Measurements from ENCODE around the gene NAV2.
"Not testable (repeated sequence)": the region's sequence is repeated elsewhere in the genome, so short reads cannot be mapped to it uniquely, and the experiment has no call there.

The NAV2 gene

GRCh38 chr11:19907008-19907579, 194.5 kb downstream of the NAV2 start:
- no peak for DNase-seq

GRCh38 chr11:19907839-19908238, 195.2 kb downstream of the NAV2 start:
- no peak for DNase-seq

DNA sequence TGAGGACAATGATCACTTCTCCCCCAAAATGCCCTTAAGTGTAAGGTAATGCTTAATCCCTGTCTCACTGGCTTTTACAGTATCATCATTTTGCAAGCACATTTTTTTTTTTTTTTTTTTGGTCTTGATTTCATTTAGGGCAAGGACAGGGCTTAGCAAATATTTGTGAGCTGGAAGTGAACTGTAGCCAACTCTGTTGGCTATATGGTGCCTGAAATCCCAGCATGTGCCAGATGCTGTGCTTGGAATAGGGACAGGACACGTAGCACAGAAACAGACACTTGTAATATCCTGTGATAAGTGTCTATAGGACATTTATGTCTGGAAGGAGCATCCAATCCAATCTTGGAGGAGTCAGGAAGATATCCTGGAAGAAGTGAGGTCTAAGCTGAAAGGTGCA, 198.3 kb downstream of the NAV2 start:
- DNase-seq, result no peak

DNA sequence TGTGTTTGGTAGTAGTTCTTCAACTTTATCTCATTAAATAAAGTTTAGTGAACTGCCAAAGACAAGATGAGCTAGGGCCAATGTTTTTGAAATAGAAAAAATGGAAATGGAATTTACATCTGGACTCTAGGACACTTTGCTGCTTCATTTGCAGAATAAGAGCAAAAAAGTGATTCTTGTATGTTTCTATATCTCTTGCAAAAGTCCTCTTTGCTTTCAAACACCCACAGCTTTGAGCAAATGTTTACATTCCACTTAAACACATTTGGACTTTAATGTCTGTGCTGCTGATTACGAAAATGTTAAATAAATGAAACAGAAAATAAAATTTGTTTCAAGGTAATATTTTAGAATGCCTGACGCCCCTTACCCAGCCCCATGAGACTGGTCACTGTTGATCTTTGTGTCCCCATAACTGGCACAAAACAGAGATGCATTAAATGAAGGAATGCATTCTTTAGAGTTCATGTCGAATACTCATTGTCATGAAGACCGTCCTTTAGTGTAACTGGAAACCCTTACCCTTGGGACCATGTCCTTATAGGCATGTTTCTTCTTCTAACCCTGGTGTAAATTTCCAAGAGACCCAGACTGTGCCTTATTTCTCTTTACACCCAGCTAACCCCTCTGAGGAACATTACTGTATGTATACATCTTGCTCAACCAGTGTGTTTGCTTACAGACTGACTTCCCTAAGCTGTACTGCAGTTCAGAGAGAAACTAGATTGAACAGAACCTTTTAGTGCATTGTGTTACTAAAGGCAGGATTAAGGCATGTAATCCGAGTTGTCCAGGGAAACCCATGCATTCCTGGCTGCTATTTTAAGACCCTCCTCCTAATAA, 199.7 kb downstream of the NAV2 start:
- no peak for DNase-seq

DNA sequence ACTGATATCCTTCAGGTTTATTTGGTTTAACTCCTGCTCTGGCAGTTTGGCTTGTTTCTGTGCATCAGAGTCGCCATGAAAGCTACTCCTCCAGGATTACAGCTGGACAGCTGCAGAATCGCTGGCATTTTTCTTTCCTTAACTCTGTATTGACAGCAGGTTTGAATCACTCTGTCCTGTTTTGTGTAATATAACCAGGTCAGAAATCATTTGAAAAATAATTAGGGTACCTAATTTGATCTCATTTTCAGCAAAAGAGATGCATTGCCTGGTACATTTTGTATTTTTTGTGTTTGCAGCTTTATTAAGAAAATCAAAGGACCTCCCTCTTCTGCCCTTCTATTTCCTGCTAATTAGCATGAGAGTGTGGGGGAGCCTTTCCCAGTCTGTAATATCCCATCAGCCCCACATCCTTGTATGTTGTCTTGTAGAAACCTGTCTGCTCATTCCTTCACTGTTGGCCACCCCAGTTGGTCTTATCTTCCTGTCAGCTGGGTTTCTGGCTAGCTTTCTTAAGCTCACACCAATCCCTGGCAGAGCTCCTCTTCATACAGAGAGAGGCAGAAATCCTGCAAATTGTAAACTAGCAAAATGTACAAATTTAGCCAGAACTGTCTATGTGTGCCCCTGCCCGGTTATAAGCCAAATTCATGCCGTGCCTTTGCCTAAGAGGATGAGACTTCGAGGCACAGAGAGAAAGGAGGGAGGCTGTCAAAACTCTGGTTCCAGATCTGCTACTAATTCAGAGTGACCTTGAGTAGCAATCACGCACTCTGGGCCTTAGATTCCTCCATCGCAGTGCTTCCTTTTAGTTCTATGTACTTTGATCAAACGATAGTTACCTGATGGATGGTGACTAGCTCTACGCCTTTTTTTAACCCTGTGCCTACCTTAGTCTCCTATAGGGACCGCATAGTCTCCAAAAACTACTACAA, 200.6 kb downstream of the NAV2 start:
- DNase-seq, result no peak

DNA sequence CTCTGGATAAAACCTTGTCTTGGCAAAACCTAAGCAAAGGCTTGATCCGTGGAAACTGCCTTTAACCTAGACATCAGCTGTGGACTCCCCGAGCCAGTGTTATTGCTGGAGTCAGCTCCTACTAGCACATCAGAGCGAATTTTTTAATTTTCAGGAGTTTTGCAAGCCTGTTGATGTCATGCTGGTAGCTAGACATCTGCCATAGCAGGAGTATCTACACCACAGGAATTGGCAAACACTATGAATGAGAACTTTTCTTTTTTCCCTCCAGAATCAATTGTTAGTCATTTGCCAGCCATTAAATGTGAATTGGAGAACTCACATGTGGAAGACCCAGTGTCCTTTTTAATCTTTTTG, 201.2 kb downstream of the NAV2 start:
- DNase-seq, result no peak

DNA sequence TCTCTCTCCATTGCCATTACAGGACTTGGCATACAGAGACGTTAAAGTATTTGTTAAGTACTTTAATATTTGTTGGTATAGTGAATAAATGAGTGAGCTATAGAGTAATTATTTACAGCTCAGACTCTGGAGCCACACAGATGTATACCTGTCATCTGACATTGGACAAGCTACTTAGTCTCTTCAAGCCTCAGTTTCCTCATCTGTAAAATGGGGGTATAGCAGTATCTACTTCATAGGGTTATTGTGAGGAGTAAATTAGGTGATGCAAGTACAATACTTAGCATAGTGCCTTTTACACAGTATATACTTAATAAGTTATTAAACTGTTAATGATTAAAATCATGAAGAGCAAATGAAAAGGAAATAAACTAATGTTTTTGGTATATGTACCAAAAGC, 203.2 kb downstream of the NAV2 start:
- no peak for DNase-seq

- no peak for DNase-seq
Measured at GRCh38 chr11:19917069-19917468, 204.4 kb downstream of the NAV2 start.

GRCh38 chr11:19918302-19919049, 205.8 kb downstream of the NAV2 start:
- DNase-seq, result no peak

- DNase-seq, result no peak
Measured at GRCh38 chr11:19919050-19919561, 206.5 kb downstream of the NAV2 start.

DNA sequence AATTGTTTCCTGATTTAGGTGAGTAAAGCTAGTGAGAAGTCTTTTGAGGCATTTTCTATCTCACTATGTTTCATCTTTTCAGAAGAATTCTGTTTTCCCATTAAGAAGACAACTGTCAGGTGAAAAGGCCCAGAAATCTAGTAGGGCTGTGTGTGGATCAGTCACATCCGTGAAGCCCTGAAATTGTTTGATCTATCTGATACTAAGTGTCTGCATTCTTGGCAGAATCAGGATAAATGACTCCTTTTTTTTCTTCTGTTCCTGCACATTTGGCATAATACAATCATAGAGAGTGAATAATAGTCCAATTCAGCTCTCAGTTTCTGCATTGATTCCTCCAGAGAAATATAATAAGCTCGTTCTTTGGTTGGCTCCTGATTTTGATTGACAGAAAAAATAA, 208.3 kb downstream of the NAV2 start:
- DNase-seq, result no peak

GRCh38 chr11:19921976-19922688, 209.5 kb downstream of the NAV2 start:
- no peak for DNase-seq

- no peak for DNase-seq
Measured at GRCh38 chr11:19922689-19923035, 210.0 kb downstream of the NAV2 start.

DNA sequence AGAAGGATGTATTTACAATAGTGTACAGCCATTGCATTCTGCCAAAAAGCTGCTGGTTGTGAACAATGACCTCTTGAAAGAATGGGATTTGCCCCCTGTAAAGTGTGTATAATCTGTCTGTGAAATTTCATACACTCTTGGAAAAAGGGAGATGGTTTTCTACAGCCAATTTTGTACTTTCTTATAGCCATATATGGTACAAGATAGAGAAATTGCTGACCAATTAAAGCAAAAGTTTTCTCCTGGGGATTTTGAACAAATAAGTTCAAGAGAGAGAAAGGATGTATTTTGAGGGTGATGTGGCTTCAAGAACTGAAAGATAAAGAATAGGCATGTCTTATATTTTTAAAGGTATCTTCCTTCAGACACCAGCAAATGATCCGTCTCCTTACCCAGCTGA, 211.0 kb downstream of the NAV2 start:
- no peak for DNase-seq

DNA sequence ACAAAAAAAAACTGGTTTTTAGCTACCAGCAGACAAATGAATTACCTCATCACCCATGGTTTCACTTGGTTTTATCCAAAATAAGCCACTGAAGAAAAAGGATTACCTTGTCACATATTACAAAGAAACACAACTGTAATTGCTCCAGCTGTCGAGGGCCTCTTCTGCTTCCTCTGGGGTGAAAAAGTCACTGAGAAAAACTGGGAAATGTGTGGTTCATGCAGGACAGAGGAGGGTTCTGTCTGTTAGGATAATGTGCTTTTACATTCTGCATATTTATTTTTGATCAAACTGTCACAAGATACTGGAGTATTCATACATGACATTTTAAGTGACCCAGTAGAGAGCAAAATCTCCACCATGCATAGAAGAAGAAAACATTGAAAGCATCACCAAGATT, 211.7 kb downstream of the NAV2 start:
- no peak for DNase-seq

DNA sequence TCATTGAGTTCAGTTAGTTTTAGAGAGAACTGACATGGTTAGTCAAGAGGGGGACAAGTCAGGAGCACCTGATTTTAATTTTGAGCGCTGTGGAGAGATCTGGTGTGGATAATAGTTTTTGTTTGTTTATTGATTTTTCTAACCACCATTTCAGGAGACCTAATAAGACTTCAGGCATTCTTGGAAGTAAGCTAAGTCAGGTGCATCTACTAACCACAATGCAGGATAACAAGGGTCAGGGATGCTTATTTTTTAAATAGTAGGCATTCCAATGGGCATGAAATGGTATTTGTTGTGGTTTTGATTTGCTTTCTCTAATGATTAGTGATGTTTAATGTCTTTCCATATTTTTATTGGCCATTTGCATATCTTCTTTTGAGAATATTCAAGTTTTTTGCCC, 212.1 kb downstream of the NAV2 start:
- no peak for DNase-seq

DNA sequence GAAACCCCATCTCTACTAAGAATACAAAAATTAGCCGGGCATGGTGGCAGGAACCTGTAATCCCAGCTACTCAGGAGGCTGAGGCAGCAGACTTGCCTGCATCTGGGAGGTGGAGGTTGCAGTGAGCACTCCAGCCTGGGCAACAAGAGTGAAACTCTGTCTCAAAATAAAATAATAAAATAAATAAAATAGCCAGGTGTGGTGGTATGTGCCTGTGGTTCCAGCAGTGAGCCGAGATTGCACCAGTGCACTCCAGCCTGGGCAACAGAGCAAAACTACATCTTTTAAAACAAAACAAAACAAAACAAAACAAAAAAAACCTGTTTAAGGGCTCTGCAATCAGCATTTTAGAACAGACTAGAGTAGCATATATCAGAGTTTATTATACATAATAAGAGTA, 214.8 kb downstream of the NAV2 start:
- DNase-seq, result not testable (repeated sequence)

GRCh38 chr11:19929147-19929546, 216.5 kb downstream of the NAV2 start:
- no peak for DNase-seq

- no peak for DNase-seq
Measured at GRCh38 chr11:19929655-19930054, 217.0 kb downstream of the NAV2 start.

DNA sequence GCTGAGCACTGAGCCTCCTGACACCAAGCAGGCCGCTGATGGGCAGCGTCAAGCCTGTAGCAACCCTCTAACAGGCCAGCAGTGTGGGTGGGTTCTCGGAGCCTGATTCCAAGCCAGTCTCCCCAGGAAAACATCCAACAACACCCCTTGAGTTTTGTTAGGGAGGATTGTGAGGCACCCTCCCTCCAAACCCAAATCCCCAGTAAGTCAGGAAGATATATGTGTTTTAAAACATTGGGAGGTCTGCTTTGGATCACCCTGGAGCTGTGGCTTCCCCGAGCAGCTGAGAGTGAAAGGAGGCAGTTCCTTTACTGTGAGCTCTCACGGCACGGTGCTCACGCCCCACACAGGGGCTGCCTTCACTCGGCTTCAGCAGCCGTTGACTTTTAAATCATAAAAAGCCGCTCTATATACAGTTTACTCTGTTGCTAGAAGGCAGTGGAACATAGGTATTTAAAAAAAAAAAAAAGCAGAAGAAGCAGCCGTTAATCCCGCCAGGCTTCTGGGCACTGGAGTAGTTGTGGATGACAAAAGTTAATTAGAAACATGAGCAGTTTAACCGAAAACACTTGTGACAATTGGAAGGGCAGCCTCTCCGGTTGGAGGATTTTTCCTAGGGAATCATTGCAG, 218.6 kb downstream of the NAV2 start:
- DNase-seq, result no peak

DNA sequence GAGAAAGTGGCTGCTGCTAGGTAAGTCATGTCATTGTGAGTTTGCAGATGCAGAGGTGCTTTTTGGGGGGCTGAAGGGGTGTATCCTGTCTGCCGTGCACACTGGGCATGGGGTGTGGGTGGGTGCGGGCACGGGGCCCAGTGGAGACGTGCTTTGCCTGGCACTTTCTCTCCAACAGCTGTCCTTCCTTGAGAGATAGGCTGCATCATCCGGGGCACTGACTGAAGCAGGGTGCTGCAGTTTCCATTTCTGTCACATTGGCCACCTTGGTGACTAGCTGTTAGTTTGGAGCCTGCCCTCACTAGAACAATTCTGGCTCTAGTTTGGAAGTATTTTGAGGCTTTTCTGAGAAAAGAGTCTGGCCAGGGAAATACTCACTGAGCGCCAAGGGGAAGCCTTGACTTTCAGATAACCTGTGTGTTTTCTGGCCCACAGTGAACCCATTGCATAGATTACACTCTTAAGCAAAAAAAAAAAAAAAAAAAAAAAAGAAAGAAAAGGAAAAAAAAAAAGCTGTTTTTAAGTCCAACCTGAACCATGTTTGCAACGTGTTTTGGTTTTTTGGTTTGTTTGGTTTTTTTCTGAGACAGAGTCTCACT, 219.2 kb downstream of the NAV2 start:
- no peak for DNase-seq
